Natural killer cell (primary cell): ENCODE results near the gene LZTFL1. TPM values are rescaled to one million over a fixed set of nuclear protein-coding genes. Genes with fewer than 3 reads are reported as not detected.
"Not testable (repeated sequence)": the region's sequence is repeated elsewhere in the genome, so short reads cannot be mapped to it uniquely, and the experiment has no call there.

ENCODE experiments used
- ATAC-seq, 3 donors: fragments of 150-1000 bp in 2 of 3; fragments of 200-7000 bp in 1 of 3; cut with Tn5 transposase; 1 replicate in 1 of 3; 2 replicates in 2 of 3; pipeline ENCODE4 v1.10.0; 2021; ENCODE audit warnings: mild to moderate bottlenecking in 2 of 3, moderate library complexity in 2 of 3
- DNase-seq, 2 donors: peaks; one replicate each; pipeline versions ENCODE4 v3.0.0 to v3.0.0-alpha.2; 2013 to 2021; ENCODE audit warnings: mixed read lengths in 1 of 2
- H3K27ac ChIP-seq: one replicate; pipeline ENCODE4 v1.5.1; 2013; ENCODE audit warnings: mild to moderate bottlenecking, low read length
- H3K27me3 ChIP-seq: one replicate; pipeline ENCODE4 v1.6.1; 2013; ENCODE audit warnings: low read length; ENCODE audit not compliant: control insufficient read depth, insufficient read depth
- H3K36me3 ChIP-seq: one replicate; pipeline ENCODE4 v1.6.1; 2013; ENCODE audit warnings: low read length; ENCODE audit not compliant: control insufficient read depth, insufficient read depth
- H3K4me1 ChIP-seq: one replicate; pipeline ENCODE4 v1.6.1; 2013; ENCODE audit warnings: low read length; ENCODE audit not compliant: control insufficient read depth, insufficient read depth
- H3K4me3 ChIP-seq: one replicate; pipeline ENCODE4 v1.5.1; 2013; ENCODE audit warnings: low read length
- H3K9me3 ChIP-seq: one replicate; pipeline ENCODE4 v1.6.1; 2013; ENCODE audit warnings: low read length; ENCODE audit not compliant: control insufficient read depth, insufficient read depth
- H3K27ac Mint-ChIP-seq, 2 donors: one replicate each; pipeline ENCODE4 v1.8.0; 2022; ENCODE audit warnings: mild to moderate bottlenecking in 2 of 2, mixed read lengths in 2 of 2, moderate library complexity in 1 of 2
- H3K27me3 Mint-ChIP-seq, 2 donors: one replicate each; pipeline ENCODE4 v1.8.0; 2022; ENCODE audit warnings: low read depth in 2 of 2, mixed read lengths in 2 of 2
- H3K36me3 Mint-ChIP-seq: one replicate; pipeline ENCODE4 v1.8.0; 2022; ENCODE audit warnings: mixed read lengths
- H3K4me1 Mint-ChIP-seq, 2 donors: one replicate each; pipeline ENCODE4 v1.8.0; 2022; ENCODE audit warnings: mixed read lengths in 2 of 2
- H3K4me3 Mint-ChIP-seq: one replicate; pipeline ENCODE4 v1.8.0; 2022; ENCODE audit warnings: mild to moderate bottlenecking, moderate library complexity, mixed read lengths
- H3K9me3 Mint-ChIP-seq, 2 donors: one replicate each; pipeline ENCODE4 v1.8.0; 2022; ENCODE audit warnings: mixed read lengths in 2 of 2
- CTCF ChIP-seq: fragments of 200-600 bp; IDR thresholded peaks from one replicate; pipeline ENCODE4 v1.8.0; 2022; ENCODE audit warnings: antibody characterized with exemption
- WGBS: methylation state at CpG from one replicate; pipeline ENCODE4 v1.1.7; 2013; ENCODE audit warnings: missing lambda C conversion rate; ENCODE audit not compliant: insufficient coverage; 5-methylcytosine and 5-hydroxymethylcytosine counted together
- intact Hi-C: fragments of 100-400 bp; cut with micrococcal nuclease; formaldehyde crosslinking; loops from one replicate; pipeline ENCODE4 v1.14.2; 2022
- total RNA-seq, 4 donors: library from RNA; stranded (reverse); fragments of 120-200 nt in 1 of 4; gene quantifications; one replicate each; pipeline versions ENCODE4 v1.2.3 to v1.2.4, GENCODE V29; 2013 to 2022

Gene LZTFL1
- total RNA-seq, 3 donors from 2014 or later (not counting 1 experiment from before 2014, with no cell fraction given), result 16.4 to 19.8 (median 17.2) TPM

- Mint-ChIP-seq H3K27ac (no peak overlapping the region), H3K27me3 (peaks cover 0 to 14% of the 10 kb centered on the region in 2 donors), H3K4me3 (no peak overlapping the region), H3K9me3 (peaks cover 0 to 3% of the 10 kb centered on the region in 2 donors), H3K36me3 (peaks cover 10% of the 10 kb centered on the region), H3K4me1 (peaks cover 0 to 6% of the 10 kb centered on the region in 2 donors)
- intact Hi-C loops, result no loop called here
- H3K36me3 ChIP-seq, result no peaks in the 10 kb centered on the region
- no peak for TF ChIP-seq CTCF
- H3K4me1 ChIP-seq, result no peaks in the 10 kb centered on the region
- peaks cover 6% of the 10 kb centered on the region for H3K9me3 ChIP-seq
- no peak overlapping the region for H3K27ac ChIP-seq
- 63% methylated on average over 7 of the region's 7 CpGs for WGBS
- ATAC-seq (no peak), DNase-seq (no peak)
- H3K27me3 ChIP-seq, result no peaks in the 10 kb centered on the region
- no peak overlapping the region for H3K4me3 ChIP-seq
Measured at GRCh38 chr3:45858809-45859543, 17.1 kb upstream of the LZTFL1 start.

- H3K36me3 Mint-ChIP-seq, H3K36me3 ChIP-seq, H3K27me3 ChIP-seq, H3K9me3 Mint-ChIP-seq, H3K4me1 ChIP-seq, H3K9me3 ChIP-seq, intact Hi-C loops, ATAC-seq, DNase-seq, H3K4me3 ChIP-seq, H3K4me3 Mint-ChIP-seq, H3K27ac Mint-ChIP-seq, H3K27me3 Mint-ChIP-seq, H3K27ac ChIP-seq: not testable (repeated sequence)
- WGBS, result 95% methylated on average over 2 of the region's 2 CpGs
- H3K4me1 Mint-ChIP-seq, result peaks cover 5 to 18% of the 10 kb centered on the region in 2 donors
Measured at GRCh38 chr3:45857024-45857423, 15.1 kb upstream of the LZTFL1 start.

GRCh38 chr3:45856323-45856722 is 14.4 kb upstream of the LZTFL1 start:
- intact Hi-C loops, H3K4me3 ChIP-seq, H3K9me3 Mint-ChIP-seq, H3K9me3 ChIP-seq, H3K4me3 Mint-ChIP-seq, ATAC-seq, H3K27me3 Mint-ChIP-seq, H3K27me3 ChIP-seq, H3K27ac Mint-ChIP-seq, H3K36me3 Mint-ChIP-seq, H3K36me3 ChIP-seq, H3K4me1 ChIP-seq, H3K27ac ChIP-seq: not testable (repeated sequence)
- H3K4me1 Mint-ChIP-seq, result peaks cover 5 to 21% of the 10 kb centered on the region in 2 donors
- 33% methylated on average over 1 of the region's 1 CpG for WGBS
- peak in 1 of 2 donors; percentile 43 for DNase-seq

- WGBS, result 10% methylated on average over 2 of the region's 2 CpGs
- Histone ChIP-seq H3K4me3 (no peak overlapping the region), H3K27me3 (no peaks in the 10 kb centered on the region), H3K36me3 (no peaks in the 10 kb centered on the region), H3K27ac (no peak overlapping the region), H3K9me3 (no peaks in the 10 kb centered on the region), H3K4me1 (no peaks in the 10 kb centered on the region)
- ATAC-seq (no peak), DNase-seq (no peak)
- Mint-ChIP-seq H3K27me3 (no peaks in the 10 kb centered on the region), H3K9me3 (no peaks in the 10 kb centered on the region), H3K4me3 (no peak overlapping the region), H3K36me3 (no peaks in the 10 kb centered on the region), H3K27ac (peak overlapping the region in 1 of 2 donors; percentile 61), H3K4me1 (peaks cover 5 to 21% of the 10 kb centered on the region in 2 donors)
- intact Hi-C loops, result no loop called here
- TF ChIP-seq CTCF, result no peak
Measured at GRCh38 chr3:45852828-45853227, 10.9 kb upstream of the LZTFL1 start.
